ENCODE results near the gene CLCNKA. TPM values are rescaled to one million over a fixed set of nuclear protein-coding genes. Genes with fewer than 3 reads are reported as not detected.

The CLCNKA gene
- total RNA-seq, 1 experiment from 2014 or later = 1.0 TPM

GRCh38 chr1:15994081-15994480 is 27.8 kb upstream of the CLCNKA start:
- TF ChIP-seq EZH2 (IDR thresholded peaks at IDR 0.05; ENCODE audit: low read depth) = no peak
- TF ChIP-seq CTCF (conservative IDR thresholded peaks at IDR 0.05) = no peak
- BruUV-seq (replicated peaks) = no TSS peak
- CTCF ChIA-PET = interaction anchor here (0.5 kb wide), 1 partner anchor 181 kb away, joined by 17 read pairs; no protein-coding TSS in a partner anchor
- Histone ChIP-seq H3K9me2 (ENCODE audit: insufficient read depth) (no peaks in the 10 kb centered on the region), H2AFZ (no peak overlapping the region), H3K27ac (no peak overlapping the region), H3K9me3 (ENCODE audit: insufficient read depth, low read depth) (no peaks in the 10 kb centered on the region), H3K4me2 (no peak overlapping the region), H3K4me3 (no peak overlapping the region), H3K36me3 (ENCODE audit: low read depth) (no peaks in the 10 kb centered on the region), H4K20me1 (ENCODE audit: insufficient read depth) (no peaks in the 10 kb centered on the region), H3F3A (ENCODE audit: insufficient read depth, low read depth) (no peaks in the 10 kb centered on the region), H3K79me2 (ENCODE audit: low read depth) (no peaks in the 10 kb centered on the region), H3K27me3 (ENCODE audit: insufficient read depth, low read depth) (no peaks in the 10 kb centered on the region), H3K4me1 (replicated peaks; ENCODE audit: insufficient read depth) (no peaks in the 10 kb centered on the region)
- POLR2A ChIA-PET (ENCODE audit: unreplicated experiment) = no interaction called here
- intact Hi-C loops (cut with micrococcal nuclease; ENCODE audit: unreplicated experiment) = loop anchor here (1.0 kb wide), 1 partner anchor 202 kb away; no protein-coding TSS in a partner anchor
- DNase-seq = no peak

- H3K79me2 ChIP-seq (ENCODE audit: low read depth) = no peaks in the 10 kb centered on the region
- intact Hi-C loops (cut with micrococcal nuclease; ENCODE audit: unreplicated experiment) = loop anchor here (1.0 kb wide), 1 partner anchor 202 kb away; no protein-coding TSS in a partner anchor
- ChIA-PET POLR2A (ENCODE audit: unreplicated experiment) (no interaction called here), CTCF (interaction anchor here (0.5 kb wide), 1 partner anchor 182 kb away, joined by 17 read pairs; no protein-coding TSS in a partner anchor)
- H3K27ac ChIP-seq = no peak overlapping the region
- no peaks in the 10 kb centered on the region for H3K4me1 ChIP-seq (replicated peaks; ENCODE audit: insufficient read depth)
- no peaks in the 10 kb centered on the region for H3F3A ChIP-seq (ENCODE audit: insufficient read depth, low read depth)
- no peaks in the 10 kb centered on the region for H3K36me3 ChIP-seq (ENCODE audit: low read depth)
- H3K4me3 ChIP-seq = no peak overlapping the region
- no peak for TF ChIP-seq EZH2 (IDR thresholded peaks at IDR 0.05; ENCODE audit: low read depth)
- peak; percentile 68 for TF ChIP-seq CTCF (conservative IDR thresholded peaks at IDR 0.05)
- H4K20me1 ChIP-seq (ENCODE audit: insufficient read depth) = no peaks in the 10 kb centered on the region
- no peaks in the 10 kb centered on the region for H3K9me3 ChIP-seq (ENCODE audit: insufficient read depth, low read depth)
- no TSS peak for BruUV-seq (replicated peaks)
- no peak overlapping the region for H2AFZ ChIP-seq
- no peaks in the 10 kb centered on the region for H3K9me2 ChIP-seq (ENCODE audit: insufficient read depth)
- peak in 1 of 2 experiments; percentile 55 for DNase-seq
- no peak overlapping the region for H3K4me2 ChIP-seq
- no peaks in the 10 kb centered on the region for H3K27me3 ChIP-seq (ENCODE audit: insufficient read depth, low read depth)
These were observed 27.1 kb upstream of the CLCNKA start for GRCh38 chr1:15994590-15995351.

- H3K27ac ChIP-seq = no peak overlapping the region
- no peaks in the 10 kb centered on the region for H3K4me1 ChIP-seq (replicated peaks; ENCODE audit: insufficient read depth)
- no peaks in the 10 kb centered on the region for H3F3A ChIP-seq (ENCODE audit: insufficient read depth, low read depth)
- no peaks in the 10 kb centered on the region for H3K27me3 ChIP-seq (ENCODE audit: insufficient read depth, low read depth)
- H3K4me3 ChIP-seq = no peak overlapping the region
- POLR2A ChIA-PET (ENCODE audit: unreplicated experiment) = no interaction called here
- no peaks in the 10 kb centered on the region for H3K9me3 ChIP-seq (ENCODE audit: insufficient read depth, low read depth)
- H4K20me1 ChIP-seq (ENCODE audit: insufficient read depth) = no peaks in the 10 kb centered on the region
- no peak for DNase-seq
- H3K36me3 ChIP-seq (ENCODE audit: low read depth) = no peaks in the 10 kb centered on the region
- no peaks in the 10 kb centered on the region for H3K79me2 ChIP-seq (ENCODE audit: low read depth)
- no peak overlapping the region for H2AFZ ChIP-seq
- no peaks in the 10 kb centered on the region for H3K9me2 ChIP-seq (ENCODE audit: insufficient read depth)
- no peak overlapping the region for H3K4me2 ChIP-seq
- TF ChIP-seq CTCF (conservative IDR thresholded peaks at IDR 0.05) (no peak), EZH2 (IDR thresholded peaks at IDR 0.05; ENCODE audit: low read depth) (no peak)
- intact Hi-C loops (cut with micrococcal nuclease; ENCODE audit: unreplicated experiment) = no loop called here
- BruUV-seq (replicated peaks) = no TSS peak
- CTCF ChIA-PET = interaction anchor here (0.7 kb wide), 1 partner anchor 22 kb away, joined by 12 read pairs; no protein-coding TSS in a partner anchor
These were observed 24.7 kb upstream of the CLCNKA start for GRCh38 chr1:15997076-15997585.
